NCI-H460 (cell line): Measurements from ENCODE around the gene TTC1. TPM values are rescaled to one million over a fixed set of nuclear protein-coding genes. Genes with fewer than 3 reads are reported as not detected.
"Not testable (repeated sequence)": the region's sequence is repeated elsewhere in the genome, so short reads cannot be mapped to it uniquely, and the experiment has no call there.

ENCODE experiments used
- DNase-seq: peaks from one replicate; pipeline ENCODE4 v3.0.0-alpha.2; 2016; ENCODE audit warnings: low read depth; ENCODE audit errors: extremely low read depth
- total RNA-seq: library from RNA; depleted of rRNA; stranded (reverse); fragments of >200 nt; shearing (Covaris generic); gene quantifications from 2 replicates; pipeline ENCODE4 v1.2.3, GENCODE V29; 2014

The TTC1 gene
- total RNA-seq, 1 experiment from 2014 or later, result 67.6 TPM

GRCh38 chr5:160036884-160037283 is 27.9 kb downstream of the TTC1 start:
- no peak for DNase-seq

DNA sequence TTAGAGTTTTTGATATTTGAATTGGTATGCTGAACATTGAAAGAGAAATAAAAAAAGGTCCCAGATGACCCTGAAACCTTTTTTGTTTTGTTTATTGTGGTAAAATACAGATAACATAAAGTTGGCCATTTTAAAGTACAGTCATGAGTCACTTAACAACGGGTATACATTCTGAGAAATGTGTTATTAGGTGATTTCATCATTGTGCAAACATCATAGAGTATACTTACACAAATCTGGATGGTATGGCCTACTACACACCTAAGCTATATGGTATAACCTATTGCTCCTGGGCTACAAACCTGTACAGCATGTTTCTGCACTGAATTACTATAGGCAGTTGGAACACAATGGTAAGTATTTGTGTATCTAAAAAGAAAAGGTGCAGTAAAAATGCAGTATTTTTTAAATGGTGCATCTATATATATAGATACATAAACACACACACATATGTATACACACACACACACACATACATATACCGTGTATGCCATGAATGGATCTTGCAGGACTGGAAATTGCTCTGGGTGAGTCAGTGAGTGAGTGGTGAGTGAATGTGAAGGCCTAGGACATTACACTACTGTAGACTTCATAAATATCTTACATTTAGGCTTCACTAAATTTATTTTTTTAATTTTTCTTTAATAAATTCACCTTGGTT is 31.0 kb downstream of the TTC1 start:
- no peak for DNase-seq

- DNase-seq, result no peak
Measured at GRCh38 chr5:160040471-160040835, 31.5 kb downstream of the TTC1 start.

DNA sequence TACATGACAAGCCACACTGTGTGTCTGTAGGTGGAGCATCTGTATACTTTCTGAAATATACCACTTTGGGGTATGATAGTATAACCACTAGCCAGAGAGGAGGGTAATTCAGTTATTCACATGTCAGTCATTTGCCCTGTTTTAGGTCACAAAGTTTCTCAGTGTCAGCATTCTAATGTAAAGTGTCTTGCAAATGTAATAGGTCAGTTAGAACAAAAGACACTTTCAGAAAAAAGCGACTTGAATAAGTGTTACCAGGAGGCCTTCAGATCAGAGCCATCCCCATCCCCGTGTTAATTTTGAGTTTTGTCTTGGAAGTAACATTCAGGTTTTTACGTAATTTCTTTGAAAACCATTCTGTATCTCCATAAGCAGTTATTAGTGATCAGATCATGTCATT is 33.7 kb downstream of the TTC1 start:
- no peak for DNase-seq

GRCh38 chr5:160044391-160044804 is 35.5 kb downstream of the TTC1 start:
- no peak for DNase-seq

DNA sequence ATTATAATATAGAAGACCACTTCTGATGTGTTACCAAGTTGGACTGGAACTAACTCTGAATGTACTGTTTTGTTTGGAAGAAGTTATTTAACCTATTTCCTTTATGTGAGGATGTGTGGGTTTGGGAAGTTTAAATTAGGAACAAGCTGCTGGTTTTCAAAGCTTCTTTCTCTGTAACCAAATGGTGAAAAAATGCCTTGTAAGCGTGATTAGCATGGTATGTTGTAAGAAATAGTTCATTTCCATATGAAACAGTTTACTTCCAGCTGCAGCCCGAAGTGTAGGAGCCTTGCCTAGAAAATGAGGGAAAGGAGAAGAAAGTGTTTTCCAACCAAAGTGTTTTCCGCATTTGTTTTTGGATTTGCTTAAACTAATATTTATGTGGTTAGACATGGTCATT is 36.0 kb downstream of the TTC1 start:
- no peak for DNase-seq

DNA sequence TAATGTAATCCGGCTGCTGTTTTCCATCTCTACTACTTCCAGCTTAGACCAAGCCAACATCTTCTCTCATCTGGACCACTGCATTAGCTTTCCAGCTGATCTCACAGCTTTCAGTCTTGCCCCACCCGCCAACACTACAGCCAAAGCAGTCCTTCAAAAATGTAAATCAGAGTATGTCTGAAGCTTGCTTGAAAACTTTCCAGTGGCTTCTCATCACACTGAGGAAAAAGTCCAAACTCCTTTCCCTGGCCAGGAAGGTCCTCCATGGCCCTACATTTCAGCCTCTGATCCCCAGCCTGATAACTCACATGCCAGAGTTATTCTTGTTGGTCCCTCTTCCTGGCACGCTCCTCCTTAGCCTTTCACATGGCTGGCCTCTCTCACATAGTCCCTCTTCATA is 38.5 kb downstream of the TTC1 start:
- no peak for DNase-seq

- no peak for DNase-seq
Measured at GRCh38 chr5:160048131-160048530, 39.2 kb downstream of the TTC1 start.

DNA sequence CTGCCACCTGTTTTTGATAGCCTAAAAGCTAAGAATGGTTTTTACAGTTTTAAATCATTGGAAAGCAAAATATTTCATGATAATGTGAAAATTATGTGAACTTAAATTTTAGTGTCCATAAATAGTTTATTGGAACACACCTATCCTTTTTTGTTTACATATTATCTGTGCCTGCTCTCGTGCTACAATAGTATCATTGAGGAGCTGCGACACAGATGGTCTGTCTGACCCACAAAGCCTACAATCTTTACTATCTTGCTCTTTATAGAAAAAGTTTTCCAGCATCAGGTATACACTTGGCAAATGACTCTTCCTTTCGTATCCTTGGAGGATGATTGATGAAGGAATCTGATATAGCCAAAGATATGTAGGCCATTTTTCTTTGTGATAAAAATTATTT is 40.2 kb downstream of the TTC1 start:
- DNase-seq, result no peak

DNA sequence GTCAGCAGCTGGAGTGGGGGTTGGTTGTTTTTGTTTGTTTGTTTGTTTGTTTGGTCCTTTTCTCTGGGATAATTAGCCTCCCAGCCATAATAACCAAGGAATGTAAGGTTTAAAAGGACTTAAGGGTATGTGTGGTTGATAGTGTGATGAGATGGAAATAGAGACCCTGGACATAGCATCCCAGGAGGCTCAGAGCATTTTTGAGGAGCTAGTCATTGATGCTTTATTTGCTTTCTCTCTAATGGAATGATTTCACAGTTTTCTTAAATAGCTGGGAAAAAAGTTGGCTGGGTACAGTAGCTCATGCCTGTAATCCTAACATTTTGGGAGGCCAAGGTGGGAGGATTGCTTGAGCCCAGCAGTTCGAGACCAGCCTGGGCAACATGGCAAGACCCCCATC is 45.1 kb downstream of the TTC1 start:
- DNase-seq, result no peak

DNA sequence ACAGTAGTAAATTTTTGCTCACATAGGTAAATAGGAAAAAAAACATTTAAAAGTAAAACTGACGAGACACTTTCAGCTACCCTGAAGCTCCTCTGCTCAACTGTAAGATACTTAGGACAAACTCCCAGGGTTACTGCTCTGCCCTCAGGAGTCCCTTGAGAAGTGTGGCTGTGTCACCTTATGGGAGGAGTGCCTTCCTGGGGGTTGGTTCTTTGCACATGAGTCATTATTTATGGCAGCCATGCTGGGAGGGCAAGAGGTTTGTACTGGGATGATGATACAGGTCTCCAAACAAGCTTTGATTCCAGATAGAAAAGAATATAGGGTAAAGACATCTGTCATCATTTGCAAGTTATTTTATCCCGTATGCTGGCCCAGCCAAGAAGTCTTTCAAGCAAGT is 45.9 kb downstream of the TTC1 start:
- DNase-seq, result no peak

DNA sequence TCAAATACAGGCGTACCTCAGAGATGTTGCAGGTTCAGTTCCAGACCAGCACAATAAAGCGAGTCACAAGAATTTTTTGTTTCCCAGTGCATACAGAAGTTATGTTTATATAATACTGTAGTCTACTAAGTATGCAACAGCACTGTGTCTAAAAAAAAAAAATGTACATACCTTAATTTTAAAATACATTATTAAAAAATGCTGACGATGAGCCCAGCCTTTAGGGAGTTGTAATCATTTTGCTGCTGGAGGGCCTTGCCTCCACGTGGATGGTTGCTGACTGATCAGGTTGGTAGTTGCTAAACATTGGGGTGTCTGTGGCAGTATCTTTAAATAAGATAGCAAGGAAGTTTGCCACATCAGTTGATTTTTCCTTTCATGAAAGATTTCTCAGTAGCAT is 48.3 kb downstream of the TTC1 start:
- no peak for DNase-seq

- no peak for DNase-seq
Measured at GRCh38 chr5:160060001-160060400, 51.1 kb downstream of the TTC1 start.

GRCh38 chr5:160061770-160062169 is 52.8 kb downstream of the TTC1 start:
- DNase-seq, result no peak

DNA sequence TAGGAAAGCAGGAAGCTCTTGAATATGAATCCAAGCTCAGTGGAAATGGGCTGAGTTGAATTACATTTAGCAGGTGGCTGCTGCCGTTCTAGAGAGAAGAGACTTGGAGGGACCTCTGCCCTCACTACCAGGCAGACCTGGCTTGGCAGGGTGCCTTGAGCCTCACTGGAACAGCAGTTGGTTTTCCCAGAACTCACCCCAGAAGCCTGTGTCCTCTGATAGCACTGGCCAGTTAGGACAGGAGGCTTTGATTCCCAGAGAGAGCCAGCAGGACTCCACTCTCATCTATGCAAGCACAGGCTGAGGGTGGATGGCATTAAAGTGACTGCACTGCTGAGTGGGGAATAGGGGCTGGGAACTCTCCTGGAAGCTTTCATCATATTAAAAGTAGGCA is 55.5 kb downstream of the TTC1 start:
- no peak for DNase-seq

DNA sequence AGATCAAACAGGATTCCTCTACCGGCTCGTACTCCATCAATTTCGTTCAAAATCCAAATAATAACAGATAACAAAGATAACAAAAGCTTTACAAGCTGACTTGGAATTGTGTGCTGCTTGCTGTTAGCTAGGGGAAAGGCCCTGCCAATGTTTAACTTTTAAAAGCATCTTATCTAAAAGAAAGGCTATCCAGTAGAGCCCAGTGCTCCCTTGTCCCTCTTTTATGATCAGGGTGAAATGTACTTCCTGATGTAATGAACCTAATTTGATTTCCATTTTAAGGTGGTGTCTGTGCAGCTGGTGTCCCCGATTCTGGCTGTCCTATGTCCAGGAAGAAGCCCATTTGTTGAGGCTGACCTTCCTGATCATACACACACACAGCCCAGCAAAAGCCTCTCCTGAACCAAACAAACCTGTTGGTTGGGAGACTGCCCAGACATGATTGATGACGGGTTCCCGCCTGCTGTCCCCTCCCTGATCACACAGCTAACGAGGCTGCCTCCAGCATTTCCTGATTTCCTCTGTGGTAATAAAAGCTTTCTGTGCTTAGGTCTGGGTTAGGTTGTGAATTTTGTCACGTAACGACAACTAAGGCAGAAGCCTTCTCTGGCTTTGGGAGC is 56.2 kb downstream of the TTC1 start:
- DNase-seq, result no peak

GRCh38 chr5:160069120-160069519 is 60.2 kb downstream of the TTC1 start:
- DNase-seq, result not testable (repeated sequence)

GRCh38 chr5:160071516-160071915 is 62.6 kb downstream of the TTC1 start:
- DNase-seq, result no peak

GRCh38 chr5:160071916-160072315 is 63.0 kb downstream of the TTC1 start:
- DNase-seq, result no peak

GRCh38 chr5:160075073-160075472 is 66.1 kb downstream of the TTC1 start:
- no peak for DNase-seq

- no peak for DNase-seq
Measured at GRCh38 chr5:160076997-160077396, 68.1 kb downstream of the TTC1 start.

DNA sequence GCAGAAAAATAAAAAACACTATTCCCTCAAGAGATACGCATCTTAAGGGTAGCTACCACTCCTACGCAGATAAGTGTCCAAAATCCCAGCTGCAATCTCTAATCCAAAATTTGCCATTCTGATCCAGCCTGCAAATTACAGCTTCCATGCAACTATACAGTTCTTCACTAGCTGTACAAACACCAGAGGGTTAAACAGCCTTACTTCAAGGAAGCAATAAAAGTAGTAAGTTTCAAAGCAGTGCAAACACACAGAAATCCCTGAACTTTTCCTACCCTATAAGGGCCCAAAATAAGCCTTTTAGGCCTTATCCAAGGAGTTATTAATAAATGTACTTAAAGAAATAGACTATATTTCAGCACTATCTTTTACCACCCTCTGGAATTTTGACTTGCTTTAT is 70.8 kb downstream of the TTC1 start:
- DNase-seq, result no peak

DNA sequence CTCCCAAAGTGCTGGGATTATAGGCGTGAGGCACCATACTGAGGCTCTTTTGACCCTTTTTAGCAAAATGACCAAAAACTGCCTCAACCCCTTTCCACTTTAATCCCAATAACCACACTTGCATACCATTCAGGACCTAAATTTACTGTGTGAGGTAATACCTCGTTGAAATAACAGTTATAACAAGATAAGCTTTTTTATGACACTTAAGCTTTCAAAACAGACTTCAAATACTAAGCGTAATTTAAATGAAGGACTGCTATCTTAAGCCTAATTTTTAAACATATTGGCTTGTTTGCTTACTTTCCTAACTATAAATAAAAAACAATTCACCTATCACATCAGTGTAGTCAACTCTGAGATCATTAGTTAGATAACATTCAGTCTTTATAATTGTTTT is 72.6 kb downstream of the TTC1 start:
- DNase-seq, result no peak
